NK-92 (cell line): ENCODE measurements around the gene PTPRE.

ENCODE experiments used
- DNase-seq: peaks from one replicate; lab custom pipeline; 2025; ENCODE audit not compliant: unreplicated experiment; lab: John Stamatoyannopoulos, UW

PTPRE gene

GRCh38 chr10:127906548-127907377 lies at the start of gene PTPRE:
PTPRE (plus strand) TSS chr10:127907103; CDS start chr10:128040882, 133,779 bp downstream.
- DNase-seq: no peak

GRCh38 chr10:127860592-127860991 lies 46.3 kb upstream of the PTPRE start:
- no peak for DNase-seq

- DNase-seq: no peak
Observed at GRCh38 chr10:127863231-127863825, 43.6 kb upstream of the PTPRE start.

- no peak for DNase-seq
Observed at GRCh38 chr10:127866276-127867013, 40.5 kb upstream of the PTPRE start.

- no peak for DNase-seq
Observed at GRCh38 chr10:127867805-127868204, 39.1 kb upstream of the PTPRE start.

GRCh38 chr10:127869329-127869728 lies 37.6 kb upstream of the PTPRE start:
- DNase-seq: no peak

GRCh38 chr10:127871631-127872010 lies 35.3 kb upstream of the PTPRE start:
- no peak for DNase-seq

GRCh38 chr10:127872011-127872761 lies 34.7 kb upstream of the PTPRE start:
- no peak for DNase-seq

- DNase-seq: no peak
Observed at GRCh38 chr10:127872871-127873600, 33.9 kb upstream of the PTPRE start.

GRCh38 chr10:127873901-127874470 lies 32.9 kb upstream of the PTPRE start:
- DNase-seq: no peak

- no peak for DNase-seq
Observed at GRCh38 chr10:127874671-127875448, 32.0 kb upstream of the PTPRE start.

- DNase-seq: no peak
Observed at GRCh38 chr10:127875449-127875765, 31.5 kb upstream of the PTPRE start.

- DNase-seq: no peak
Observed at GRCh38 chr10:127875916-127876315, 31.0 kb upstream of the PTPRE start.

- DNase-seq: no peak
Observed at GRCh38 chr10:127877116-127877515, 29.8 kb upstream of the PTPRE start.

GRCh38 chr10:127877699-127878098 lies 29.2 kb upstream of the PTPRE start:
- DNase-seq: no peak

GRCh38 chr10:127878475-127879055 lies 28.3 kb upstream of the PTPRE start:
- no peak for DNase-seq

GRCh38 chr10:127880557-127880956 lies 26.3 kb upstream of the PTPRE start:
- no peak for DNase-seq

GRCh38 chr10:127881262-127881661 lies 25.6 kb upstream of the PTPRE start:
- no peak for DNase-seq

- DNase-seq: no peak
Observed at GRCh38 chr10:127882391-127882790, 24.5 kb upstream of the PTPRE start.
